HUDEP-2 (cell line): ENCODE results near the gene ARHGEF35.
"Not testable (repeated sequence)": the region's sequence is repeated elsewhere in the genome, so short reads cannot be mapped to it uniquely, and the experiment has no call there.

Experiments
- DNase-seq, 76 experiments: peaks; one replicate each; lab custom pipeline; 2025; ENCODE audit not compliant: unreplicated experiment in 76 of 76; lab: John Stamatoyannopoulos, UW

Gene ARHGEF35

DNA sequence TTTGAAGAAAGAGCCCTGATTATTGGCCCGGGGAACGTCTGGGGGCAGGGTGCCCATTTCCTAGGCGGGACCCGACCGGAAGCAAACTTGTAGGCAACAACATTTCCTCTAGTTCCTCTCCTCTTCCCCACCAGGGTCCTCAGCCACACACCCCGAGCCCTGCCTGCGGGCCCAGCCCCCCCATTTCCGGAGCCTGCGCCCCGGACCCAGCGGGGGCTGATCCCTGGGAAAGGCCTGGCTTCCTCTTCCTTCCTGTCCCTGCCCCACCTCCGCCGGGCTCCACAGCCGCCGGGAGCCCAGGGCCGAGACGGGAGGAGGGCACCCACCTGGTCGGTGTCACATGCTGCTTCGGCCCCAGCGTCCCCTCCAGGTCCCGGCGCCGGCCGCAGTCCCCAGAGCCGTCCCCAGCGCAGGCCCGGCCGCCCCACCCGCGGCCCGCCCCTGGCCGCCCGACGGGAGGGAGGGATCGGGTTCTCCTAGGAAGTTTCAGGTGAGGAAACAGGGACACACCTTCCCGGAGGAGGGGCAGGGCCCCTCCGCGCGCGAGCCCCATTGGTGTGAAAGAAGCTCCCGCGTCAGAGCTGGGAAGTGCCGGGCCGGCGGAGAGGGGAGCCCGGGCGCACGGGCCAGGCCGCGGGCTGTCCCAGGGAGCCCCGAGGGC lies at the start of gene ARHGEF35:
Gene ARHGEF35, minus strand, starts transcription at position 622 of the 661 bp plus-strand sequence. CDS start 7,450 bp downstream, outside the sequence.
- not testable (repeated sequence) for DNase-seq

DNA sequence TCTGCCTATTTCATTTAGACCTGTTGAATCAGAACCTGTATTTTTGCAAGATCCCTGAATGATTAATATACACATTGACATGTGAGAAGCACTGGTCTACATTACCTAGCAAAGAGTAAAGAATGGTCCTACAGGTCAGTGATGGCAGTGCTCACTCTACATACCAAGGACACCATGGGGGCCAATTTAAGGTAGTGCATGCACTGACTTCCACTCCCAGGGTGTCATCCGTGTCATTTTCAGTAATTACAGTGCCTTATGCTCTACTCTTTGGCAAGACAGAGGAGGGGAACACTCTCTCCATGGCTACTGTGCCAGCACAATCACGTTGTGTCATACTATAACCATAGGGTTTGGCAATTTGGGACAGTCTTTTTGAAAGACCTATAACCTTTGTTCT lies 49.7 kb upstream of the ARHGEF35 start:
- not testable (repeated sequence) for DNase-seq

DNA sequence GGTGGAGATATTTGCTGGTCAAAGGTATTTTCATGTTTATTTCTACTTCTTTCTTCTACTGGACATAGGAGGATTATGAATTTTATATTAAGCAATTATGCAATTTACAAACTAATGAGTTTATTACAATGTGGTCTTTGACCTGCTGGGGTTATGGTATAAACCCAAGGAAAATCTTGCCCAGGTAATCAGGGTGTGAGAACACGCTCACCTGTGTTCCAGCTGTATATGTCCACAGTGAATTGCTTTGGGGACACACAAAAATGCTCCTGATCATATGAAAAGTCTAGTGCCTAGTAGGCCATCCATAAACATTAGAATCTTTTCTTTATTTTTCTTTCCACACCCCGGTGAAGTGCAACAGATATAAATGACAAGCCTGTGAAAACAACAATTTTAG lies 43.7 kb upstream of the ARHGEF35 start, which contains the start of gene OR2A42:
Gene OR2A42, minus strand, starts transcription at position 241 of the 400 bp plus-strand sequence. CDS start 6,762 bp downstream, outside the sequence.
- not testable (repeated sequence) for DNase-seq

DNA sequence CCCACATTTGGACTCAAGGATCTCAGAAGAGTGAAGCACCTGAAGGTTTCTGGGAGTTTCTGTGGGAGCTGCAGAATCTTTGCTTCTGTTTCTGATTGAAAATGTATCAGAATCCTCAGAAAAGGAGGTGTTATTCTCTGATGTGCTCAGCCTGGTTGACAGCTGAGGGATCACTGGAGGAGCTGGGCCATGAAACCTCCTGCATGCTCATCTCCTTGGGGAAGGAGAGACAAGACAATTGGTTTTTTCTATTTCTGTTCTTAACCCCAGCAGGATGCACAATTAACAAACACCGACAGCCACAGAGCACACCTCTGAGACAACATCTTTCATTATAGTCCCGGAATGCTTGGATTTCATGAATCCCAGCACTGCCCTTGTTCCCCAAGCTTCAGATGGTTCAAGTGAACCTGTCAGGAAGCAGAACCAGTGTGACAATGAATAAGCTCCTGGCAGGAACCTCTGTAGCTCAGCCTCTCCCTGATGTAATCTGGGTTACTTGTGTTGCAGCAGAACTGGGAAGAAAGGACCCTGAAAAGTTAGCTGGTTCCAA lies 43.0 kb upstream of the ARHGEF35 start:
- not testable (repeated sequence) for DNase-seq

DNA sequence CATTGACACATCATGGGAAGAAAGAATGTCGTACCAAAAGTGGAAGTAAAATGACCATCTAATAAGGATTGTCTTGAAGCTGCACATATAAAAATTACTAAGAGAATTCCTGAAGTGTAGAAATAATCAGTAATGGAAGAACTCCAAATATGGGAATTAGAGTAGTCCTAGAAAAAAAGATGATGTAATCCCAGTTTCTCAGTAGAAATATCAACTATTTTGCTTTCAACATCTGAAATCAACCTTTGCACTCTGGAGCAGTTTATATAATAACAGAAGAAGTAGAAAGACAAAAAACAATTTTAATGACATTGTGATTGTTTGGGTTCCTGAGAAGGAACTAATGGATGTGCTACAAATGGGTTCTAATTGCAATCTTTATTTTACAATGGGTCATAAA lies 37.4 kb upstream of the ARHGEF35 start:
- DNase-seq, result not testable (repeated sequence)

DNA sequence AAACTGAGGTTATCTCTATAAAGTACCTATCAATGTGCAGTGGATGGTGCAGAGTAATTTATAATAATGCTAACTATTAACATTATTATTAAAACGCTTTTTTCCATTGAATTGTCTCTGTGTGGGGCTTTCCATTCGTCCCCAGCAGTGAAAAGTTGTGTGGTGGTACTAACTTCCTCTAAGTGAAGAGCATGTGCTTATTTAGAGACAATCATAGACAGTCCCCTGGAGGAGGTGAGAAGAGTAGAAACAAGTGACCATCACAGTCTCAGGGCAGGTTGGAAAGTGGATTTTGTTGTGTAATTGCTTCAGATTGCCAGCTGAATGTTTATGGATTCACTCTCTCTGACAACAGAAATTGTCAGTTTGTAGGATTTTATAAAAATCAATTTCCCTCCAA lies 35.4 kb upstream of the ARHGEF35 start:
- DNase-seq, result not testable (repeated sequence)

DNA sequence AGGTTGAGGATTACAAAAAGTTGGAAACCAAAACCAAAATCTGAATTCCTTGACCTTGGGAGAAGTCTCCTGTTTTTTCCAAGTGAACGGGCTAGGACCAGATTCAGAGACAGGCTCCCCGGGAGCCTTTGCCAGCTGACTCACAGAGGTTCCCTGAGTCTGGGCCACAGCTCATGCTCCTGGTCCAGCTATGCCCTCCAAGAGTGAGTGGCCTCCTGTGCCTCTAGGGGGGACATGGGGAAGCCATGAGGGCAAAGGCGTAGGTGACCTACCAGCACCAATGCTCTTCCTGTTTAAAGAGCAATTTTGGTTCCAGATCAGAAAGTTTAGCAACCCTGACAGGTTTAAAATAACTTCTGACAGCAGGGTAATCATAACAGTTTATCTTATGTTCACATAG lies 33.2 kb upstream of the ARHGEF35 start:
- DNase-seq, result not testable (repeated sequence)

DNA sequence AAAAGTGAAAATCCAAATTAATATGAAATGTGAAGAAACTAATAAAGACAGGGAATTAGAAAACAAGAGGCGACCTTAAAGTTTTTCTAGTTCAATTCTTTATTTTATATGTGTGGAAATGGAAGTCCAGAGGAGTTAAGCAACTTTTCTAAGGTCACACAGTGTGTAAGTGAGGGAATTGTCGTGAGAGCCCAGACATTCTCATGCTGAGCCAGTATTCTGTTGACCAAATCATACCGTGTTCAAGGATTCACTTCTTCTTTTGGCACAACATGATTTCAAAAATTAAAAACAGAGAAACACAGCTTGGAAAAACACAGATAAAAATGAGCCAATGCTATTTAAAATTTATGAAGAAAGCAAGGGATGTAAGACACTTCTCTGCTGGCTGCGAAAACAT lies 31.2 kb upstream of the ARHGEF35 start:
- not testable (repeated sequence) for DNase-seq

DNA sequence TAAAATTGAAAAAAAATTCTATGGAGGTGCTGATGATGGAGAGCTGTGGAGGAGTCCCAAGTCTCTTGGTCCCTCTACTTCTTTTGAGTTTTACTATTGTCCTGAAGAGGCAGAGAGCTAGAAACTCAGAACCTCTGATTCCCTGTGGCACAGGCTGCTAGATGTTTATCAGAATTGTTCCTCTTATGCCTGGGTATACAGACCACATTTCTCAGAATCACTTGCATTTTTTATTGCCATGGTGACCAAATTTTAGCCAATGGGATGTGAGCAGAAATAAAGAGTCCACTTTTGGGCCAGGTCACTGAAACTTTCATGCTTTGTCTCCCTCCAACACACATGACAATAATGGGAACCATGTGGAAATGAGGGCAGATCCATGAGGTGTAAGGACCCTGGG lies 28.0 kb upstream of the ARHGEF35 start:
- DNase-seq, result not testable (repeated sequence)

DNA sequence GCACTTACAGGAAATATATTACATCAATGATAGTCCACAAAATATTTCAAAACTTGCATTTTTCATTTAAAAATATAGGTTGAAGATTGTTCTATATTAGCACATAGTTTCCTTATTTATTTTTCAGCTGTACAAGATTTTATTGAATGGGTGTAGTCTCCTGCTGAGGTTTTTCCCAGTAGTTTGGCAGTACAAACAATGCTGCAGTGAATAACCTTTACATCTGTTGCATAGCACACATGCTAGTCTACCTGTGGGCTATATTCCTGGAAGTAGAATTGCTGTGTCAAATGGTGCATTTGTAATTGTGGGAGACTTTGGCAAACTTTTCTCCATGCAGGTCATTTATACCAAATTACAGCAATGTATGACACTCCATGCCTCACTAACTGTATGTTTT lies 24.9 kb upstream of the ARHGEF35 start:
- not testable (repeated sequence) for DNase-seq

DNA sequence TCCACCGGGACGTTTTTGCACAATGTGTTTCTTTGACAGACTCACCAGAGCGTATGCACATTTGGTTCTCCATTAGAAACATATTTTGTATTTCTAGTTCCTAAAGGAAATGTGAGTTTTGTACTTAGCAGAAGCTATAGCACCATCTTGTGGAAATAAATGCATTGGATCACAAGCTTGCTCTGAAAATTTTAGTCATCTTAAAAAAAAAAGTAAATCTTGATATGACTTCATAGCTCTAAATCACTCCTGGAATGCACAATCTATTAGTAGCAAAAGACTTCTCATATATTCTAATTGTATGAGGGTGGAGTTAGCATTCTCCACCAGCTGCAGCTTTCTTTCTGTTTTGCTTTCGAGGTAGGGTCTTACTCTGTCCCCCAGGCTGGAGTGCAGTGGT lies 23.5 kb upstream of the ARHGEF35 start:
- not testable (repeated sequence) for DNase-seq

DNA sequence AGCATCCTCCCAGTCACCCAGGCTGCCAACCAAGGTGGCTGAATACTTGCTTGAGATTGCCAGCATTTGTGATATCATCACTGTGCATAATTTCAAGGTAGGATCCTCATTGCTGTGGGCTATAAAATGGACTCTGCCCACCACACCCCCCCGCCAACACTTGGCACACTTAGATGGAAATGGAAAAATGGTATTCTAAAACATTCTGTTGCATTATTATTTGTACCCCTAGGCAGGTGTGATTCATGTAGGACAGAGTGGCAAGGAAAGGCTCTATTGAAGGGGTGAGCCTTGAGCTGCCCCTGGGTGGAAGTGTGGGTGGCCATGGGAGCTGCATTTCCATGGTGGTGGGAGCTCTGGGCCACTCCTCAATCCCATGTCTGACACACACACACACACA lies 22.9 kb upstream of the ARHGEF35 start:
- not testable (repeated sequence) for DNase-seq

DNA sequence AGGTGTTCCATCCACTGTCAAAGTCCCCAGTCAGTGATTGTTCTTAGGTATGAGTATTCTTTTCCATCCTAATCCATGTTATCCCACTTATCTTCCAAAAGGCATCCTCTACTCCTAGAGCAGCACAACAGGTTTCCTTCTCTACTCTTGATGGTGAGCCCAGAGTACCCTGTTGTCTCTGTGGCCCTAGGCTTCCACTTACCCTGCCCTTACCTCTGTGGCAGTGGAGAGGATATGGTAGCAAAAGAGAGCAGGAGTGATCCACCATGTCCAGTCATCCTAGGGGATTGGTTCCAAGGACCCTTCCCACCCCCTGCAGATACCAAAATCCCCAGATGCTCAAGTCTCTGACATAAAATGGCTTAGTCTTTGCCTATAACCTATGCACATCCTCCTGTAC lies 21.6 kb upstream of the ARHGEF35 start:
- DNase-seq, result not testable (repeated sequence)

DNA sequence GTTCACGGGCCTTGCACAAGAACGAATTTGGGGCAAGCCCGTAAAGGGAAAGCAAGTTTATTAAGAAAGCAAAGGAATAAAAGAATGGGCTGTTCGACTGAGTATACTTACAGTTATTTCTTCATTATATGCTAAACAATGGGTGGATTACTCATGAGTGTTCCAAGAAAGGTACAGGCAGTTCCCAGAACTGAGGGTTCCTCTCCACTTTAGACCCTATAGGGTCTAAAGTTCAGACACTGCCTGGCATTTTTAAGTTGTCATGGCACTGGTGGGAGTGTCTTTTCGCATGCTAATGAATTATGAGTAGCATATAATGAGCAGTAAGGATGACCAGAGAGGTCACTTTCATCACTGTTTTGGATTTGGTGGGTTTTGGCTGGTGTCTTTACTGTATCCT lies 9.7 kb upstream of the ARHGEF35 start:
- not testable (repeated sequence) for DNase-seq

DNA sequence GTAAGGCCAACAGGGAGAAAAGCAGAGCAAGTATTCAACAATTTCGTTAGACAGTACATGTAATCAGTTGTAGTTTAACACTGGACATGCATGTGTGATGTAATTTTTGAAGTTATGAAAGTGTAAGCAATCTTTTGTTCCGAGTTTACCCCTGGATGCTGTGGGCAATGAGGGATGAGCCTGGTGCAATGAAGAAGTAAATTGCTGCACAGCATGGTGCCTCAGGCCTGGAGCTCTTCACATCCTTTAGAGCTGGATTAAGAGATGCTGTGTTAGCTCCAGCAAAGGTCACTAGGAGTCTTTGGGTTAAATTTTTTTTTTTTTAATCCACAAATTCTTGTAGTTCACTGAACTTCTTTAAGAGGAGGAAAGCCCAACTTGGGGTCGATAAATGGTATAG lies 7.5 kb upstream of the ARHGEF35 start:
- DNase-seq, result not testable (repeated sequence)

DNA sequence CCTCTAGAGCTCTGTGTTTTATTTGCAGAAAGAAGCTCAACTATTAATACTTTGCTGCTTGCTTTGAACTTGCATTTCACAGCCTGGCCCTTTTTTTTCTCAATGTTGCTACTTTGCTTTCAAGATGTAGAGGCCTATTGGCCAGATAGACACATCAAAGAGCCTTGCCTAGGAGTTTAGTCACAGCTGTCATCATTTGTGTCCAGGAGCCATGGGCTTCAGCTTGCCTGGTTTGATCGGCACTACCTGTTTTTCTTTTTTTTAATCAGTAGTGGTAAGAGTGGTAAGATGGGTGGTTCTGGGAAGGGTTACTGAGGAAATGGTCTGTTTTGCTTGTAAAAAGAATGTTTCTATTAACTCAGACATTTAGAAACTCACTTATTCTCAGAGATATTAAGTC lies 6.3 kb upstream of the ARHGEF35 start:
- DNase-seq, result not testable (repeated sequence)

DNA sequence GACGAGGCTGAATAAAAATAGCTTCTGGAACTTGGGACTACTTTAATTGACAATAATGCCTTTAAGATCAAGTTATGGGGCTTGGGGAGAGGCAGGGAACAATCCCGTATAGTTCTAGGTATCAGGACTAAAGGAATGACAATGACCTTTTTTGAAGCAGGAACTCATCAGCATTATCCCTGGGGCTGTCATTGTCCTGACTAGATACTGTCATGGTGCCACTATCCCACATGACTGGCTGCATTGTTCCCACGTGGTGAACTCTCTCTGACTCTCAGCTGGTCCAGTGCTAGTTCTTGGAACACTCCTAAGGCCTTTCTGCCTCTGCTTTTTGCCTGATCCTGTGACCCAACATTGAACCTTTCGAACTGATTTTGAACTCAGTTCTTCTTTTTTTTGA lies 3.3 kb upstream of the ARHGEF35 start:
- DNase-seq, result not testable (repeated sequence)

DNA sequence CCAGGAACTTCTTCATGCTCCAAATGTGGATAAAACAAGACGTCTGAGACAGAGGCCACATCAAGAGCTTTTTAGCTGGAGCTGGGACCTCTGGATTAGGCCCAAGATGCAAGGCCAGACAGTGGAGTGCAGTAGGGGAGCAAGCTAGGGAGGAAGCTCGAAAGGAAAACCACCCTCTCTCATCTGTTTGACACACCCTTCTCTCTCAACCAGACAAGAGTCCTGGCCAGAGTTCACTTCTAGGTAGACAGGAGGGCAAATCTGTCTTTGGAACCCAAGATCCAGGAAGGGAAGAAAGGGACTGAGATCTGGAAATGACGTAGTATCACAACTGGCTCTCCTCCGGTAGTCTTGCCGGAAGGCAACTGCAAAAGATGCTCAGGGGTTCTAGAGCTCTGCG lies 1.2 kb downstream of the ARHGEF35 start:
- DNase-seq, result not testable (repeated sequence)

DNA sequence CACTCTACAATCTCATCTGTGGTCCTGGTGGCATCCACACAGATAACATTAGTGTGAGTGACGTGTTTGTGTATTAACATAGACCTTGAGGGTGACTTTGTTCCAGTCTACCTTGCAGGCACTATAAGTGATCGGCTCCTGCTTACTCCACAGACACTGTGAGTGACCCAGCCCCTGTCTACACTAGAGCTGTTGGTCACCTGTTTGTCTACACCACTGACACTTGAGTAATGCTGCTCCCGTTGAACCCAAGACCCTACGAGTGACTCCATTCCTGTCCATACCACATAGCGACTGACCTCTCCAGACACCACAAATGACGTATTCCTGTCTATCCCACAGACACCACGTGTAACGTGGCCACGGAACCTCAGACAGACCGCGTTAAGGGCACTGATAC lies 1.9 kb downstream of the ARHGEF35 start:
- DNase-seq, result not testable (repeated sequence)

DNA sequence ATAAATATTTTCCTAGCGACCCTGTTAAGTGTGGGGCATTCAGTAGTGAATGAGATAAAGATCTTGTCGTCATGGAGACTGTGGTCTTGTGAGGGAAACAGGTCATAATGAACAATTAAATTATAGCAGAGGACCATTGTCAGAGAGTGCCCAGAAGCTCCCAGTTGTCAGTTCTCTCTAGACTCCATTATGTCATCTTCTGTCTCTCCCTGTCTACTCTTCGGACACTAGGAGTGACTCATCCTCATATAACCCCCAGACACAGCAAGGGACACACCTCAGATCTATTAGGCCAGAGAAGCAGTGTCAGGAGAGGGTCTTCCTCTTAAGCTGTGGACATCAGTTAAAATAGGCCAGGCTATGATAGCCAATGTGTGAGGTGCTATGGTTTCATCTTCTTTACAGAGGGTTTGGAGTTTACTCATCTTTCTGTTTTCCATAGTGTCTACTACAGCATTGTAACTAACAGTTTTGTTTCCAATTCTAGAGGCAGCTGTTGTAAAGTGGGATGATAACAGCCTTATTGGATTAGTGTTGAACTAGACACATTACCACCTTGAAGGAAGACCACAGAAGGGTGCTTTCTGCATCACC lies 7.0 kb downstream of the ARHGEF35 start:
- DNase-seq, result not testable (repeated sequence)

DNA sequence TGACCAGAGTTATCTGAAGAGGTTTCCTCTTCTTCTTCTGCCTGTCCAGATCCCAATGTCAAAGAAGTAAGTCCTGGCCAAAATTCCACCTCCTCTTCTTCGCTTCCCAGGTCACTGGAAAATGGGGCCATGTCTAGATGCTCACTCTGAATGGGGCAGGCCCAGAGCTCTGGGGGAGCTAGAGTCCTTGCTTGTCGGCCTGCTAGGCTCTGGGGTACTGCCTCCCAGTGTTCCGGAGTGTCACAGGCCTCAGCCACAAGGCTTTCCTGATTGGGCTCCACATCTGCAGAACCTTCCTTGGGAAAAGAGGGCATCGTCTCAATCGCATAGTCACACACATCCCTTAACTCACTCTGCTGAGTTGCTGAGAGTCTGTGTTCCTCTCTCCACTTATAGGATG lies 7.8 kb downstream of the ARHGEF35 start:
- not testable (repeated sequence) for DNase-seq

DNA sequence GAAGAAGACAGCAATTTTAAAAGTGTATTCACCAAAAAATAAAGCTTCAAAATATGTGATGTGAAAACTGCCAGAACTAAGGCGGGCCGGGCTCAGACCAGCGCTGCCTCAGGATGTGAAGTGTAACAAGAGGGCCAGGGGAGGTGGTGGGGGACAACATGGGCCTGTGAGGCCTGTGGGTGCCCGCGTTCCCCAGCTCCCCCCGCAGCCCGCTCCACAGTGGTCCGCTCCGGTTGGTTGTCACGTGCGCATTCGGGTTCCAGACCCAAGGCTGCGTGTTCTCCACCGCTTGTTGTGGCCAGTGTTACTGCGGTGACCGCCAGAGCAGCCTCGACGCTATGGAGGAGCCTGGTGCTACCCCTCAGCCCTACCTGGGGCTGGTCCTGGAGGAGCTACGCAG lies 12.5 kb downstream of the ARHGEF35 start, which contains the start of gene CTAGE4:
Gene CTAGE4, plus strand, starts transcription at position 301 of the 400 bp plus-strand sequence. Its CDS starts 38 bp downstream, at position 339.
- DNase-seq, result not testable (repeated sequence)
